SK-N-SH (cell line): Measurements from ENCODE around the gene DNAL4. TPM values are rescaled to one million over a fixed set of nuclear protein-coding genes. Genes with fewer than 3 reads are reported as not detected.

ENCODE experiments used
- CTCF ChIA-PET: fragments of 300-600, 350-600 bp; formaldehyde crosslinking; extraction: SDS; loops from one replicate; lab custom pipeline; 2021; lab: Yijun Ruan, JAX
- POLR2A ChIA-PET: fragments of 350-600 bp; sonication (Branson Sonifier 250); formaldehyde crosslinking; extraction: SDS; loops from one replicate; lab custom pipeline; 2020; ENCODE audit warnings: antibody characterized with exemption, inconsistent platforms; lab: Yijun Ruan, JAX
- DNase-seq: peaks from one replicate; pipeline ENCODE4 v3.0.0; 2012
- H2AFZ ChIP-seq: fragments of 200-600 bp; sonication (generic); 2 replicates; pipeline ENCODE4 v1.8.1; 2016; ENCODE audit warnings: antibody characterized with exemption, mild to moderate bottlenecking, low read depth
- H3F3A ChIP-seq: fragments of 200-600 bp; sonication (generic); replicated peaks from 2 replicates; pipeline ENCODE3; 2016; ENCODE audit warnings: antibody characterized with exemption, mild to moderate bottlenecking; ENCODE audit not compliant: insufficient read depth
- H3K27ac ChIP-seq, 2 experiments: fragments of 200-500 bp in 1 of 2; fragments of 200-600 bp in 1 of 2; sonication (Bioruptor generic) in 1 of 2; sonication (generic), shearing (Covaris generic) in 1 of 2; 2 replicates each; pipeline versions ENCODE4 v1.5.1 to v1.6.1; 2014 to 2016; ENCODE audit warnings: low read depth in 2 of 2, inconsistent platforms in 1 of 2, low read length in 1 of 2, mild to moderate bottlenecking in 1 of 2, mixed read lengths in 1 of 2
- H3K27me3 ChIP-seq: fragments of 200-600 bp; sonication (generic), shearing (Covaris generic); 2 replicates; pipeline ENCODE4 v1.6.1; 2016; ENCODE audit warnings: mixed run types; ENCODE audit not compliant: insufficient read depth
- H3K36me3 ChIP-seq, 2 experiments: fragments of 200-500 bp in 1 of 2; fragments of 200-600 bp in 1 of 2; sonication (Bioruptor generic) in 1 of 2; sonication (generic) in 1 of 2; replicated peaks in 1 of 2; 2 replicates each; pipeline versions ENCODE3 to v1.5.1; 2014 to 2016; ENCODE audit warnings: low read length in 1 of 2, mild to moderate bottlenecking in 1 of 2; ENCODE audit not compliant: insufficient read depth in 2 of 2, control insufficient read depth in 1 of 2
- H3K4me1 ChIP-seq, 2 experiments: fragments of 200-500 bp in 1 of 2; fragments of 200-600 bp in 1 of 2; sonication (Bioruptor generic) in 1 of 2; sonication (generic), shearing (Covaris generic) in 1 of 2; 2 replicates each; pipeline versions ENCODE4 v1.5.1 to v1.6.1; 2014 to 2016; ENCODE audit warnings: low read depth in 1 of 2, low read length in 1 of 2, mixed run types in 1 of 2; ENCODE audit not compliant: insufficient read depth in 2 of 2, control insufficient read depth in 1 of 2
- H3K4me2 ChIP-seq: fragments of 200-600 bp; sonication (generic), shearing (Covaris generic); 2 replicates; pipeline ENCODE4 v1.6.1; 2017; ENCODE audit warnings: mixed run types
- H3K4me3 ChIP-seq, 2 experiments: fragments of 200-500 bp in 1 of 2; fragments of 200-600 bp in 1 of 2; sonication (Bioruptor generic) in 1 of 2; sonication (generic), shearing (Covaris generic) in 1 of 2; 2 replicates each; pipeline versions ENCODE4 v1.5.1 to v1.8.1; 2014 to 2016; ENCODE audit warnings: low read depth in 2 of 2, inconsistent platforms in 1 of 2, low read length in 1 of 2, mild to moderate bottlenecking in 1 of 2, mixed read lengths in 1 of 2, moderate library complexity in 1 of 2
- H3K79me2 ChIP-seq: fragments of 200-600 bp; sonication (generic); 2 replicates; pipeline ENCODE4 v1.8.1; 2017; ENCODE audit warnings: mild to moderate bottlenecking; ENCODE audit not compliant: insufficient read depth
- H3K9ac ChIP-seq: fragments of 200-600 bp; sonication (generic); 2 replicates; pipeline ENCODE4 v1.6.1; 2017; ENCODE audit warnings: mixed run types
- H3K9me2 ChIP-seq: fragments of 200-600 bp; sonication (generic); 2 replicates; pipeline ENCODE4 v1.6.1; 2017; ENCODE audit warnings: mixed run types
- H3K9me3 ChIP-seq: fragments of 200-600 bp; sonication (generic); 2 replicates; pipeline ENCODE4 v1.6.1; 2017; ENCODE audit warnings: mixed run types, mild to moderate bottlenecking, moderate library complexity
- H4K20me1 ChIP-seq: fragments of 200-600 bp; sonication (generic); 2 replicates; pipeline ENCODE4 v1.6.1; 2017; ENCODE audit warnings: mild to moderate bottlenecking, mixed run types; ENCODE audit not compliant: insufficient read depth
- CHD2 ChIP-seq: fragments of 150-350 bp; IDR thresholded peaks from 2 replicates; pipeline ENCODE4 v1.6.1; 2018; ENCODE audit warnings: low read length; ENCODE audit not compliant: partially characterized antibody
- CTCF ChIP-seq: fragments of 200-600 bp; sonication (generic); IDR thresholded peaks from 2 replicates; pipeline ENCODE4 v1.6.1; 2017; ENCODE audit warnings: antibody characterized with exemption, mild to moderate bottlenecking, moderate library complexity
- ELF1 ChIP-seq: IDR thresholded peaks from 2 replicates; pipeline ENCODE4 v1.4.0; 2012
- EZH2phosphoT487 ChIP-seq: fragments of 200-600 bp; sonication (generic); IDR thresholded peaks from 2 replicates; pipeline ENCODE4 v1.6.1; 2017; ENCODE audit warnings: low read depth, mixed run types, mild to moderate bottlenecking, antibody characterized with exemption, moderate library complexity, borderline replicate concordance
- FOXJ3 ChIP-seq: sonication (generic); formaldehyde crosslinking; IDR thresholded peaks from 2 replicates; pipeline ENCODE4 v1.5.1; 2020; ENCODE audit warnings: mild to moderate bottlenecking, missing genetic modification reagents
- GABPA ChIP-seq: IDR thresholded peaks from 2 replicates; pipeline ENCODE4 v1.4.0; 2012; ENCODE audit warnings: low read depth, mild to moderate bottlenecking
- GATA2 ChIP-seq: sonication (generic); formaldehyde crosslinking; IDR thresholded peaks from 2 replicates; pipeline ENCODE4 v1.5.0; 2020; ENCODE audit warnings: mild to moderate bottlenecking, missing genetic modification reagents
- IRF3 ChIP-seq: fragments of 150-350 bp; IDR thresholded peaks from 2 replicates; pipeline ENCODE4 v1.6.1; 2016; ENCODE audit warnings: mild to moderate bottlenecking, low read depth, low read length
- JUND ChIP-seq: IDR thresholded peaks from 2 replicates; pipeline ENCODE4 v1.4.0; 2012
- NFIC ChIP-seq: IDR thresholded peaks from 2 replicates; pipeline ENCODE4 v1.4.0; 2012; ENCODE audit warnings: borderline replicate concordance
- NRF1 ChIP-seq: IDR thresholded peaks from 2 replicates; pipeline ENCODE4 v1.6.1; 2012; ENCODE audit warnings: low read depth, mild to moderate bottlenecking, low read length
- RAD21 ChIP-seq: IDR thresholded peaks from 2 replicates; pipeline ENCODE4 v1.6.1; 2012; ENCODE audit warnings: mild to moderate bottlenecking, low read length
- REST ChIP-seq: IDR thresholded peaks from 2 replicates; pipeline ENCODE4 v1.6.1; 2012; ENCODE audit warnings: mild to moderate bottlenecking, low read depth, low read length, moderate library complexity
- RFX5 ChIP-seq: IDR thresholded peaks from 2 replicates; pipeline ENCODE4 v1.6.1; 2012; ENCODE audit warnings: mild to moderate bottlenecking, improper control_type of control experiment, low read length
- RXRA ChIP-seq: IDR thresholded peaks from 2 replicates; pipeline ENCODE4 v1.4.0; 2012; ENCODE audit warnings: low read depth, mild to moderate bottlenecking, borderline replicate concordance
- TEAD4 ChIP-seq: IDR thresholded peaks from 2 replicates; pipeline ENCODE4 v1.4.0; 2012; ENCODE audit warnings: mild to moderate bottlenecking, borderline replicate concordance; ENCODE audit not compliant: insufficient read depth
- USF1 ChIP-seq: IDR thresholded peaks from 2 replicates; pipeline ENCODE4 v1.4.0; 2012; ENCODE audit warnings: low read depth, borderline replicate concordance
- WGBS: methylation state at CpG from one replicate; pipeline ENCODE4 v1.1.6; 2017; ENCODE audit warnings: low lambda C conversion rate; 5-methylcytosine and 5-hydroxymethylcytosine counted together
- polyA plus RNA-seq, 3 experiments: library from polyadenylated mRNA; depleted of rRNA; stranded (reverse); fragments of >200 nt; gene quantifications; 2 replicates each; pipeline ENCODE4 v1.2.3, GENCODE V29; 2012

Gene DNAL4
- polyA plus RNA-seq, 1 of the 3 experiments (the other 2 are of a cell fraction) = 15.1 TPM

- H3K27ac ChIP-seq = no peak overlapping the region
- no peaks in the 10 kb centered on the region; a peak in 2 of 4 replicates for H3K4me1 ChIP-seq
- TF ChIP-seq NFIC (no peak), USF1 (no peak), FOXJ3 (CRISPR knock-in tag) (no peak), GABPA (no peak)
- H3K4me2 ChIP-seq = no peak overlapping the region
- no peaks in the 10 kb centered on the region for H3K27me3 ChIP-seq
- H3K9me3 ChIP-seq = no peaks in the 10 kb centered on the region
- no peaks in the 10 kb centered on the region for H3K9me2 ChIP-seq
- H3K36me3 ChIP-seq = no peaks in the 10 kb centered on the region
- DNase-seq = no peak
- H3K79me2 ChIP-seq = no peaks in the 10 kb centered on the region
- no peaks in the 10 kb centered on the region for H3F3A ChIP-seq
- POLR2A ChIA-PET = no interaction called here
- CTCF ChIA-PET = no interaction called here
- no peak overlapping the region for H3K4me3 ChIP-seq
- WGBS = 26% methylated on average over 5 of the region's 5 CpGs
- H4K20me1 ChIP-seq = no peaks in the 10 kb centered on the region
- H3K9ac ChIP-seq = no peak overlapping the region
- no peak overlapping the region for H2AFZ ChIP-seq
These were observed 4.6 kb upstream of the DNAL4 start for GRCh38 chr22:38798496-38798895.

- Histone ChIP-seq H3K27ac (no peak overlapping the region), H3K9ac (no peak overlapping the region), H3K4me1 (peaks cover 0 to 2% of the 10 kb centered on the region in 2 experiments; a peak in 3 of 4 replicates), H3K9me2 (no peaks in the 10 kb centered on the region), H4K20me1 (no peaks in the 10 kb centered on the region), H3F3A (no peaks in the 10 kb centered on the region), H2AFZ (no peak overlapping the region), H3K27me3 (no peaks in the 10 kb centered on the region), H3K4me2 (no peak overlapping the region), H3K36me3 (no peaks in the 10 kb centered on the region), H3K9me3 (no peaks in the 10 kb centered on the region), H3K4me3 (no peak overlapping the region), H3K79me2 (peaks cover 5% of the 10 kb centered on the region; the same call in 1 of the 2 replicates)
- WGBS = 29% methylated on average over 8 of the region's 12 CpGs
- CTCF ChIA-PET = no interaction called here
- POLR2A ChIA-PET = no interaction called here
- TF ChIP-seq REST (no peak), EZH2phosphoT487 (no peak), CHD2 (no peak), RXRA (no peak), IRF3 (no peak), GATA2 (CRISPR knock-in tag) (no peak), TEAD4 (no peak), CTCF (no peak), ELF1 (no peak), JUND (no peak), RAD21 (no peak), NRF1 (no peak), RFX5 (no peak)
- no peak for DNase-seq
These were observed 2.5 kb upstream of the DNAL4 start for GRCh38 chr22:38796262-38796957.
